NOMO-1 (cell line): ENCODE data around the gene GJA3.
A peak's percentile ranks its signal among the peaks of the same experiment; 100 is the strongest.

Experiments
- DNase-seq, 2 experiments: peaks; one replicate each; lab custom pipeline; 2025; ENCODE audit not compliant: unreplicated experiment in 2 of 2; lab: John Stamatoyannopoulos, UW

The GJA3 gene

DNA sequence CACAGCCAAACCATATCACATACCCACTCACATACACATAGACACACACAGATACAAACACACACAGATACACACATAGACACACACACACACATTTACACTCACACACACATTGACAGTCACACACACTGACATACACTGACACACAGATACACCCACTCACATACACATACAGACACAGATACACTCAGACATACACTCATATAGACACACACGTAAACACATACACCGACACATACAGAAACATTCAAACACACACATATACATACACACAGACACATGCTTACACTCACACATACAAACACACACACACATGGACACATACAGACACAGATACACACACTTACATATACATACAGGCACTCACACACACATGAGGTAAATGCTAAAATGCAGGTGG lies 30.2 kb downstream of the GJA3 start:
- no peak for DNase-seq

DNA sequence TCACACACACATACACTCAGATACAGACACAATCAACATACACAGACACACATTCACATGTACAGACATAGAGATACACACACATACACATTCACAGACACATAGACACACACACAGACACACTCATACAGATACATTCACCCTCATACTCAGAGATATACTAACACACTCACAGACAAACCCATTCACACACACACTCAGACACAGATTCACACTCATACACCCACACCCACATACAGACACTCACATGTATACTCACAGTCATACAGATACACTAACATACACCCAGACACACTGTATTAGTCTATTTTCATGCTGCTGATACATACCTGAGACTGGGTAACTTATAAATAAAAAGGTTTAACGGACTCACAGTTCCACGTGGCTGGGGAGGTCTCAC lies 30.8 kb downstream of the GJA3 start:
- DNase-seq = no peak

DNA sequence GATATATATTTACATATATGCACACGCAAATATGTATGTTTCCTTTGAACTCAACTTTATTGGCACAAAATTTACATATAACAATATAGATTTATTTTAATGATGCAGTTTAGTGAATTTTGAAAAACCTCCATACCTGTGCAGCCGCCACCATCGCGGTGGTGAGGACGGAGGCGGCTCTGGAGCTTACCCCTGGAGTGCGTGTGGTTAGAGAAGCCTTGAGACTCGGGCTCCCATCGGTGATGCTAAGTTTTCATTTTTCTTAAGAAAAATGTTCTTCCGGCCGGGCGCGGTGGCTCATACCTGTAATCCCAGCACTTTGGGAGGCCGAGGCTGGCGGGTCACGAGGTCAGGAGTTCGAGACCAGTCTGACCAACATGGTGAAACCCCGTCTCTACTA lies 31.8 kb downstream of the GJA3 start:
- no peak for DNase-seq

DNA sequence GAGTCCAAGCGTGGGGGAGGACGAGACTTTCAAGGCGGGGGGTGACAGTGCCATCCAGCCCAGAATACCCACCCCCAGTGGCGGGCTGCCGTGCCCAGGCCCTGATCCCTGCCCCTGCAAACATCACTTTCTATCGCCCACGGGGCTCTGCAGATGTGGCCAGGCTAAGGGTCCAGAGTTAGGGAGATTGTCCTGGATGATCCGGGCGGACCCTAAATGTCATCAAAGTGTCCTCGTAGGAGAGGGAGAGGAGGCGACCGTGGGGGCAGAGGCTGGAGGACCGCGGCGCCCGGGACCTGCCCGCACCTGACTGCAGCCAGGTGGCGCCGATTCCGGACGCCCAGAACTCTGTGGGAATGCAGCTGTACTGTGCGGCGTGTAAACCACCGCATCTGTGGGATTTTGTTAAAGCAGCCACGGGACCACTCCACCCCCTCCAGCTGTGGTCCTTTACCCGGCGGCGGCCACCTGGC lies 32.4 kb downstream of the GJA3 start:
- DNase-seq = no peak

DNA sequence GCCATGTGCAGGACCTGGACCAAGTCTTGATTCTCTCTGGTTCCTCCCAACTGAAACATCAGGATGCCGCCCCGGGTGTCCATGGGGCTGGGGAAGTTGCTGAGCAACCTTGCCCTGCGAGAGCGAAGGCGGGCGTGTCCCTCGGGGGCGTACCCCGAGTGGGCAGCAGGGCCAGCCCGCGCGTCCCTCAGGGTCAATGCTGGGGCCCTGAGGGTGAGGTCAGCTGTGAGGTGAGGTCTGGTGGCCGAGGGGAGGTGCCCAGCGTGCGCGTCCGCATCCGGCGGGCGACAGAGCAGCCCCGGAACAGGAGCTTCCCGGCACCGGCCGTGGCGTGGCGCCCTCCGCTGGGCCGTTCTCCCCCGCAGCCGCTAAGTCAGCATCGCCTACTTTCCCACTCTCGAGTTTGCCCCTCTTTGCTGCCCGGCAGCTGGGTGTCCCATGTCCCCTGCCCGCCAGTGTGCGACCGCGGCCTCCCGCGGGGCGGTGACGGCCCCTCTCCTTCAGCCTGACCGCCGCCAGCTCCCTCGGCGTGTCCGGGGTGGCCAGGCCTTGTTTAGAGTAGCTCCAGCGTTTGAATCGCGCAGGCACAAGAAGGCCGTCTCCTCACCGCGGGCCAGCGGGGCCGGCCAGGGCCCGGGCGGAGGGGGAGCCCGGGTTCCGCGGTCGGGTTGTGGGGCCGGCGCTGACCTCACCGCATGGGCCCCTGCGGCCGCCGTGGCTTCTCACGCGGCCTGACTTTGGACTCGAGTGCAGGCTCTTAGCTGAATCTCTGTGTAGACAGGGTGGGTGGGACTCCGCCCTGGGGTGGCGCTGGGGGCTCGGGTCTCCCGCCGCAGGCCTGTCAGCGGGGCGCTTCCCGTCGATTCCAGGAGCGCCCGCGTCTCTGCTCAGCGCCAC lies 33.0 kb downstream of the GJA3 start:
- DNase-seq = peak; percentile 80 to 85

DNA sequence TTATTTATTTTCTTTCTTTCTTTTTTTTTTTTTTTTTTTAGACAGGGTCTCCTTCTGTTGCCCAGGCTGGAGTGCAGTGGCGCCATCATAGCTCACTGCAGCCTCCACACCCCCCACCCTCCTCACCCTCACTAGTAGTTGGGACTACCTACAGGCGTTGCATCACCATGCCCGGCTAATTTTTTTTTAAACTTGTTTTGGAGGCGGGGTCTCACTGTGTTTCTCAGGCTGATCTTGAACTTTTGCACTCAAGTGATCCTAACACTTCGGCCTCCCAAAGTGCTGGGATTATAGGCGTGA lies 33.6 kb downstream of the GJA3 start:
- peak; percentile 68 to 77 for DNase-seq

DNA sequence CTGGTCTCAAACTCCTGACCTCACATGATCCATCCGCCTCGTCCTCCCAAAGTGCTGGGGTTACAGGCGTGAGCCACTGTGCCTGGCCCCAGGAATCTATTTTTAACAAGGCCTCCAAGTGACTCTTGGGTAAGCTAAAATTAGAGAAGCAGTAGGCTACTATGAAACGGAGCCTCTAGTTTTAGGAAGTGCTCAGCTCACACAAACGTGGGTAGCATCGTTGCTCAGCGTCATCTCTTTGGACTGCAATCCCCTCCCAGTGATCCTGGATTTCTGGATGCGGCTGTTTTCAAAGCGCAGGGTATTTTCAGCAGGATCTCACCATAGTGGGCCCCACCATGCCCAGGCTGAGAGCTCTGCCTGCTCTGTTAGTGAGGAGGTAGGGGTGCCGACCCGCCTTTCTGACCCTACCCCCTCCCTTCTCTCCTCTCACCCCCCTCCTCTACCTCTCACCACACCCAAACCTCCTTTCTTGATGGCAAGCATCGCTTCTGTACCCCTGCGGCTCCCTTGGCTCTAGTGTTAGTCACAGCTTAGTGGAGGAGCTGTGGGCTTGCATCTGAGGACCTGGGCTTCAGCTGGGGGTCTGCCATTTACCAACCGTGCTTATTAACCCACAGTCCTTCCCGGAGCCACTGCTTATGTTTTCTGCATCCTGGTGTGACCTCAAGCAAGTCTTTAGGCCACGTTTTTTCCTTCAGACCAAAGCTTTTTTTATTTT lies 34.2 kb downstream of the GJA3 start:
- peak; percentile 83 to 99 for DNase-seq

DNA sequence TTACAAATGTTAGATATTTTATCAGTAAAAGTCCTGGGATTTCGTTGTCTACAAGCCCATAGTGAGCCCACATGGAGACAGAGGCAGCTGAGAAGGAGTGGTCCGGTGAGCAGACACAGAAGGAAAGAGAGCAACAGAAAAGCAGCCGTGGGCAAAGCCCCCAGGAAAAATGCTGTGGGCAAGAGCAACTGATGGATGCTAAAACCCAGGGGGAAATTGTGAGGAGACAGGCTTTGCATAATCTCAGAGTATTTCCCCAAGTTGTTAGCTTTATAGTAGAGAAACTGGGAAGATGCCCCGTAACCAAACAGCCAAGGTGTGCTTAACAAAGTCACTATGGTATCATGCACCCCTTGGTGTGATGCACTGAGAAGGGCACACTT lies 35.1 kb downstream of the GJA3 start:
- DNase-seq = no peak

DNA sequence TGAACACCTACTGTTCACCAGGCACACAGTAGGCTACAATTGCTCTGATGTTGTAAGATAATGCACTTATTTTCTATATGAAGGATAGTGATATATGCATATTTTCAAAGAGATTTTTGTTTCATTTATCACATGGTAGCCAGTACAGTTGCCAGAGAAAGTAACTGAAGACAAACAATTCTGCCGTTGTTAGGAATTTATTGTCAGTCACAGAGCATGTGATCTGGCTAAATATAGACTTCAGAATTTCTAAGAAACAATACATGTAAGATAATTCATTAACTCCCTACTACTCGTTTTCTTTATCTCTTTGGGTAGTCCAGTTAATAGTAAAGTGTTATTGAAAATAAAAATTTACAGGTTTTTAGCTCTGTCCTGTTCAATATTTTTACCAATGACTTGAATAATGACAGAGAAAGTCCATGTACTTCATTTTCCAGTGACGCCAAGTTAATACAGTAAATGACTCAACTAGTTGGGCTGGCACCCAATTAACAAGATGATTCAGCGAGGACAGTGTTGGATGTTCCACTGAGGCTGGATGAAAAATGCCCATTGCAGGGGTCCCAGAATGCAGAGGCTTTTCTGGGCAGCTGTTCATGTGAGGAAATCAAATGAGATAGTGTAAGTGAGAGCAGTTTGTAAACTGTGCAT lies 35.6 kb downstream of the GJA3 start:
- no peak for DNase-seq

DNA sequence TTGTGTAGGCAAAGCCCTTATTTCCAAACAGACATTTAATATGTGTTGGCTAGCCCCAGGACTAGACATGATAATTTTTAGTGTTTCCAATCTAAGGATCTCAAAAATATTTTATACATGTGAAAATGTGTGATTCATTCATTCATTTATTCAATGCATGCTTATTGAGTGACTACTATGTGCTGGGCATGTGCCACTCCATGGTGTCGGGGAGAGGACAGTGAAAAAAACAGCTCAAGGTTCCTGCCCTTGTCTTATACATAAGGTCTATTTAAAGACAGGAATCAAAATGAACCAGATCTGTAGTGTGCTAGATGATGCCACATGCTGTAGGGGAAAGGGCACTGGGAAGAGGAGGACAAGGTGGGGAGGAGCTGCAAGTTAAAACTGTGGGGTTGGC lies 36.5 kb downstream of the GJA3 start:
- no peak for DNase-seq

DNA sequence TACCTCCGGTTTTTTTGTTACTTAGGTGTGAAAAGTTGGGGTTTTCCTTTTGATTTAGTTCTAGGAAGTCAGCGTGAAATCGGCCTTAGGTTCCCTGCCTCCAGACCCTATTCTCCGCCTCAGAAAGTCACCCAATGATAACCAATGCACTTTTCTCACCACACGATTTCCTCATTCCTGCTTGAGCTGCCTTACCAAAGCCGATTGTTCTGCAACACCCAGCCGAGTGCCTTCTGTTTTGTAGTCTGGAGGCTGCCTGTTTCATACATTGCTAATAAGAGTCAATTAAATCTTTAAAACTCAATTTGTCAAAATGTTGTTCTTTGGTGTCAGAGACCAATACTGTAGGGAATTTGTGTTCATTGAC lies 39.7 kb downstream of the GJA3 start:
- peak; percentile 79 to 81 for DNase-seq

DNA sequence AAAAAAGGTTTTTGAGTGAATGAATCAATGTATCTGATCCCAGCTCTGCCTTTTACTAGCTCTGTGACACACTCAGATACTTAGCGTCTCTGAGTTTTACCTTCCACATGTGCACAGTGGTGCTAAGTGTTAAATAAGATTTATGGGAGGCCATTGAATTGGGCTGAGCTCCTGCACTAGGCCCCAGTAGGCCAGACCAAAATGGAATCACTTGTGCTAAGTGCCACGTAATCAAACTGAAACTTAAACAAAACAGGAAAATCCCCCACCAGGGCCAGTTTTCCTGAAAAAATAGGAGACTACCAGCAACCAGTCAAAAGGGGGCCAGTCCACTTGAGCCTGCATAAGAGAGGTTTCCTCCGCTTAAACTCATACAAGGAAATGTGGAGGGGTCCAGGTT lies 40.9 kb downstream of the GJA3 start:
- no peak for DNase-seq

DNA sequence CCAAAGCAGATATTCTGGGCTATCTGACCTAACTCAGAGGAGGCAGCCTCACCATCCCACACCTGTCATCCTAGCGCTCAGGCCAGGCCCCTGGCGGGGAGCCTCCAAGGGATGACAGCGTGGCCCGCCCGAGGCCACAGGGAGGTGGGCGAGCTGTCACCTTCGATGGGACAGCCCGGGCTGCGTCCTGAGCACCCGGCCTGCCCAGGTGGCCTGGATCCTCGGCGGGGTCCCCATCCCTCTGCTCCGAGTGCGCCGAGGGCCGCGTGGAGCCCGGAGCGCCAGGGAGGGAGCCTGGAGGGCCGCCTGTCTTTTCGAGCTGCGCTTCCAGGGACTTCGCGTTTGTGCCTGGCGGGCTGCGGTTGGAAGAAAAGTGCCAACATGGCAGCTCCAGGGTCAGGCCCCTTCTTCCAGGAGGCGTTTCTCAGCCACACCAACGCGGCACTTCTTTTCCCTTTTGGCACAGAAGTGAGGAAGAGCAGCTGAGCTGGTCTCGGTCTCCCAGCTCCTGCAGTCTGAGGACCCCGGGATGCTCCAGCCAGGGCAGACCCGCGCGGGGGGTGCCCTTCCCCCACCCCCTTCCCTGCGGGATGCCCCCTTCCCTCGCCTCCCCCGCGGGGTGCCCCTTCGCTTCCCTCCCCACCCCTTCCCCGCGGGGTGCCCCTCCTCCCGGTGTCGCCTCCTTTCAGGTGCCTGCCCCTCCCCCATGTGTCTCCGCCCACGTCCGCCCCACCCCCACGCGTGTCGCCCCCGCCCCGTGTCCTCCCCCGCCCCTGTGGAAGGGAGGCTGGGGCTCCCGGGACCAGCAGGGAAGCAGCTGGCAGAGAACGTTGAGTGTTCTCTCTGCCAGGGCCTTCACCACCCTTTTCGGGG lies 42.3 kb downstream of the GJA3 start:
- DNase-seq = no peak

DNA sequence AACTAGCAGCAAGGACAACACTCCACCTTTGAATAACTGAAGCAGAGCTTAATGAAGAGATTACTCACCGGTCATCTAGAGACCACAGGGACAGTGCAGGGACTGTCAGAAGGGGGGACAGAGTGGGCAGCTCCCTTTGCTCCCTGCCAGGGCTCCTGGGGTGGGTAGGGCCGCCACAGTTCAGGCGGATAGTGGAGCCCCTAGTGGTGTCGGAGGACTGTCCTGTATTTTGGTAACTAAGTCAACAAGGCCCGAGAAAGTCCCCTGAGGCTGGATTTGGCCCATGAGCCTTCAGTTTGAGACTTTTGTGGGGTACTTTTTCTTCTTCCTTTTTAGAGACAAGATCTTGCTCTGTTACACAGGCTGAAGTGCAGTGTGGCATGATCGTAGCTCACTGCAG lies 44.6 kb downstream of the GJA3 start:
- no peak for DNase-seq

DNA sequence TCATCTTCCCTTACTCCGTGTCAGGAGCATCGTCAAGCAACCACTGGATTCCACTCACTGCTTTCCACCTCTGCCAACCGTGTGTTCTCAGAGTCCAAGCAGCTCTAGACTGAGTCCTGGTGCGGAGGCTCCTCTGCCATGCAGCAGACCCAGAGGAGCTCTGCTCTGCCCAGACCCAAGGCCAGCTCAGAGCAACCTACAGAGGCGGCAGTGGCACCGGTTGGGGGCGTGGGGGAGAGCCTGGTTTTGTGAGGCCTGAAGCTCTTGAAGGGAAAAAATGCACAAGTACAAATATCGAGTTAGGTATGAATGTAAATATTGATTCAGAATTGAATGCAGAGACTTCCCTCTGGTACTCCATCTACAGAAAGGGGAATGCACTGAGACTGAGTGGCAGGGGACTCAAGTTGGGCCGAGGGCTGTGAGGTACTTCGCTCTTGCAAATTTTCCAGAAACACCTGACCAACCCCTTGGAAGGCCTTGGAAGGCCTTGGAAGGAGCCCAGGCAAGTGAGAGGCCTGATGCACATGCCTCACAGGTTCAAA lies 46.7 kb downstream of the GJA3 start:
- DNase-seq = no peak

DNA sequence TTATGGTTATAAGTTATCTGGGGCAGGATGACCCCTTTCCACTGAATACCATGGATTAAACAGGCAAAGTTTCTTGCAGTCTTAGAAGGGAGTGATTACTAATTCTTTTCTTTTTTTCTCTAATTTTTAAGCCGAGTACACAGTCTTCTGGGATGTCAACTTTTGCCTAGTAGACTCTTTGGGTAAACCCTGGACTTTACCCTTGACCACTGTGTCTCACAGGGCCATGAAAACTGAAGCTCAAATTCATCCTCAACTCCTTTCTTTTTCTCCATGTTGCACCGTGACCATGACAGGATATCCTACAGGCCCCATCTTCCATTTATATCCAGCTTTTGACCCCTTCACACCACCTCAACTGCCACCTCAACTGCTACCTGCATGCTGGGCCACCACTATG lies 51.8 kb downstream of the GJA3 start:
- no peak for DNase-seq

DNA sequence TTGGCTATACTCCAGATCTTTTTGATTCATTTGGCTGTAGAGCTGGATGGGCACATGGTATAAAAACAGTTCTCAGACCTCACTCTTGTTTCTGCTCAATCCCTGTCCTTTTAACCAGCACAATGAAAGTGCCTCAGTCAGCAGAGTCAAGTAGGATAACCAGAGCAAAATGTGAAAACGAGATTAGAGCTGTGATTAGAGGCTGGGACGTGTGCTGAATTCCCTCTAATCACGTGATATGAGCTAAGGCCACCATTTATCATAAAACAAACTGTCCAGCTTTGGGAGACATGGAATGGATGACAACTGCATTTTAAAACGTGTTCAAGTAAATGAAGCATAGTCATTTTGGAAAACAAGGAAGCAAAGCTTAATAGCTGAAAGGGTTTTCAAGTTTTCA lies 54.1 kb downstream of the GJA3 start:
- DNase-seq = no peak

DNA sequence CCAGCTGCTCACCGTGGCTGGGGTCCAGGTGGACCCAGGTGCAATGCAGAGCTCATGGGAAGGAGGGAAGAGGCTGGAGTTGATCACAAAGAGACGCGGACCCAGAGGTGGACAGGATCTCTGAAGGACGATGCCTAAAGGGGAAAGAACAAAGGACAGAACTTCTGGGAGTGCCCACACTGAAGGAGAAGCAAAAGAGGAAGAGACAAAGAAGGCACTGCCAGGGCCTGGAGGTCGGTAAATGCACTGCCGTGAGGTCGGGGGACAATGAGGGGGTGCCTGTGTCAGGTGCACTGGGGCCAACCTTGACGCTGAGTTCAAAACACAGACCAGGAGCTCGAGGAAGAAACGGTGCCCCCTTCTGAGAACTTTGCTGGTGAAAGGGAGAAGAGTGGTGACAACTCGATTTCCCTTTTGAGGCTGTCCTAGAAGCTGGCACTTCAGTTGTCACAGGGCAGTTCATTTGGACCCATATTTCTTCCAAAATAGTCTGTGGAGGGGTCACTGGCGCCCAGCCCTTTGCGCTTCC lies 55.6 kb downstream of the GJA3 start:
- peak; percentile 44 to 49 for DNase-seq

DNA sequence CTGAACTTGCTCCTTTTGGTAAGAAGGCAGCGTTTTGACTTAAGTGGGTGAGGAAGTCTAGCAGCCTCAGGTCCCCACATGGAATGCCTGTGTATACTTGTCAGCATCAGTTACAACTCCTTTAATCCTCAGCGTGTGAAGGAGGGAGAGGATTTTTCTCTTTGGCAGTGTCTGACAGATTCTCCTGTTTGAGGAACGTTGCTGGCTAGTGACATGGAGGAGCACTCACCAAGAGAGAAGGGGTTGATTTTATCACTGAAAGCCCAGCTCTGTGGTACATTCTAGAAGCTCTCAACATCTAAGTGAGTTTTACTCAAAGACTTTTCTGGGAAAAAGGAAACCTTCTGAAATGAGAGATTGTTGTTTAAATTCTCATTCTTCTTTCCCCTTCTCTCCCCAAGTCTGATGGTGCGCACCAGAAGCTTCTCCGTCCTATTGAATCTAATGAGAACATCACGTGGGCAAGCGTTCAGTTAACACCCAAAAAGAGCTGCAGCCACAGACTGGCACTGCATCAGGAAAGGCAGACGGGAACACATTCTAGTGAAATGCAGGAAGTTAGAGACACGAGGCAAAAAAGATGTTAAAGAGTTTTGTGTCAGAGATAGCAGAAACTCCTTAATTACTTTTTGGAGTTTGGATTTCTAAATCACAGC lies 58.2 kb downstream of the GJA3 start:
- DNase-seq = no peak
